ES-I3 (cell line): ENCODE measurements around the gene DCAF6.

Experiments used
- H3K36me3 ChIP-seq: 2 replicates; pipeline ENCODE4 v1.6.1; 2013; ENCODE audit warnings: mild to moderate bottlenecking, low read length, control low read depth, moderate library complexity; ENCODE audit not compliant: insufficient read depth
- H3K4me1 ChIP-seq: 2 replicates; pipeline ENCODE4 v1.6.1; 2013; ENCODE audit warnings: mild to moderate bottlenecking, control low read depth, low read length; ENCODE audit not compliant: insufficient read depth
- H3K9ac ChIP-seq: 2 replicates; pipeline ENCODE4 v1.6.1; 2013; ENCODE audit warnings: low read depth, mild to moderate bottlenecking, low read length, moderate library complexity
- H3K9me3 ChIP-seq: 2 replicates; pipeline ENCODE4 v1.6.1; 2013; ENCODE audit warnings: mild to moderate bottlenecking, low read length, moderate library complexity; ENCODE audit not compliant: control insufficient read depth, insufficient read depth

The DCAF6 gene

GRCh38 chr1:167966050-167966449 is 29.6 kb downstream of the DCAF6 start:
- Histone ChIP-seq H3K4me1 (no peaks in the 10 kb centered on the region), H3K9me3 (no peaks in the 10 kb centered on the region), H3K9ac (no peak overlapping the region), H3K36me3 (no peaks in the 10 kb centered on the region)

GRCh38 chr1:167968569-167968968 is 32.1 kb downstream of the DCAF6 start:
- no peaks in the 10 kb centered on the region for H3K4me1 ChIP-seq
- H3K9ac ChIP-seq: no peak overlapping the region
- H3K9me3 ChIP-seq: no peaks in the 10 kb centered on the region
- no peaks in the 10 kb centered on the region for H3K36me3 ChIP-seq

GRCh38 chr1:167973832-167974231 is 37.3 kb downstream of the DCAF6 start:
- Histone ChIP-seq H3K36me3 (peaks cover 8% of the 10 kb centered on the region), H3K4me1 (no peaks in the 10 kb centered on the region)

DNA sequence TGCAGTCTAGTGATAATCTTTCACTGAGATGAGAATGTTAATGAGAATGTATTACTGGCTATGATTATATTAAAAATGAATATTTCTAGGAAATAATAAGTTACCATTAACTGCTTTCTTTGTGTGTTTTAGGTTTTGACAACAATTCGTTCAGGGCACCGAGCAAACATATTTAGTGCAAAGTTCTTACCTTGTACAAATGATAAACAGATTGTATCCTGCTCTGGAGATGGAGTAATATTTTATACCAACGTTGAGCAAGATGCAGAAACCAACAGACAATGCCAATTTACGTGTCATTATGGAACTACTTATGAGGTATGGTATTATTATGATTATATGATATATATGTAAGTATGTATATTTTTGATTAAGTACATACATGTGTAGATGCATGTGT is 38.2 kb downstream of the DCAF6 start:
- no peaks in the 10 kb centered on the region for H3K9me3 ChIP-seq
- no peaks in the 10 kb centered on the region for H3K4me1 ChIP-seq
- H3K36me3 ChIP-seq: peaks cover 8% of the 10 kb centered on the region
- no peak overlapping the region for H3K9ac ChIP-seq

More at GRCh38 chr1:167973832-167974231, 37.3 kb downstream of the DCAF6 start:
- Histone ChIP-seq H3K9me3 (no peaks in the 10 kb centered on the region), H3K9ac (no peak overlapping the region)

GRCh38 chr1:167977245-167977644 is 40.8 kb downstream of the DCAF6 start:
- Histone ChIP-seq H3K36me3 (peaks cover 8% of the 10 kb centered on the region), H3K4me1 (no peaks in the 10 kb centered on the region), H3K9me3 (no peaks in the 10 kb centered on the region), H3K9ac (no peak overlapping the region)

GRCh38 chr1:167981933-167982332 is 45.5 kb downstream of the DCAF6 start:
- Histone ChIP-seq H3K4me1 (no peaks in the 10 kb centered on the region), H3K9ac (no peak overlapping the region), H3K36me3 (no peaks in the 10 kb centered on the region; the same call in 1 of the 2 replicates), H3K9me3 (no peaks in the 10 kb centered on the region)

GRCh38 chr1:167983797-167984420 is 47.4 kb downstream of the DCAF6 start:
- Histone ChIP-seq H3K9ac (no peak overlapping the region), H3K36me3 (no peaks in the 10 kb centered on the region; the same call in 1 of the 2 replicates), H3K9me3 (no peaks in the 10 kb centered on the region), H3K4me1 (no peaks in the 10 kb centered on the region)

GRCh38 chr1:167984886-167985489 is 48.5 kb downstream of the DCAF6 start:
- Histone ChIP-seq H3K9ac (no peak overlapping the region), H3K4me1 (no peaks in the 10 kb centered on the region), H3K36me3 (no peaks in the 10 kb centered on the region; the same call in 1 of the 2 replicates), H3K9me3 (no peaks in the 10 kb centered on the region)

DNA sequence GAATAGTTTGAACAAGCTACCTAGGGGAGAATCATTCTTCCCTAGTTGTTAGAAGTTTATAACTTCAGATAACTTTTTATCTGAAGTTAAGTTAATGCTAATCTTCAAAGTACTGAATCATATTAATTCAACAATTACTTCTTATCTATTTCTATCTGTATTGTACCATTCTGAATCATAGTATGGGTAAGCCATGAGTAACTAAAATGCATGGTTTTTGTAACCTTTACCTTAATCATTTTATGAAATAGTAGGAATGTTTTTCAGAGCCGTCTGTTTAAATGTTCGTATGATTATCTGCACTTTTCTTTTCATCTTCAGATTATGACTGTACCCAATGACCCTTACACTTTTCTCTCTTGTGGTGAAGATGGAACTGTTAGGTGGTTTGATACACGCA is 50.7 kb downstream of the DCAF6 start:
- Histone ChIP-seq H3K9me3 (no peaks in the 10 kb centered on the region), H3K4me1 (no peaks in the 10 kb centered on the region), H3K9ac (no peak overlapping the region), H3K36me3 (no peaks in the 10 kb centered on the region; the same call in 1 of the 2 replicates)

GRCh38 chr1:167991546-167991945 is 55.1 kb downstream of the DCAF6 start:
- H3K9me3 ChIP-seq: no peaks in the 10 kb centered on the region
- no peaks in the 10 kb centered on the region for H3K36me3 ChIP-seq
- H3K9ac ChIP-seq: no peak overlapping the region
- H3K4me1 ChIP-seq: no peaks in the 10 kb centered on the region

- no peaks in the 10 kb centered on the region for H3K4me1 ChIP-seq
- no peak overlapping the region for H3K9ac ChIP-seq
- H3K36me3 ChIP-seq: no peaks in the 10 kb centered on the region
- no peaks in the 10 kb centered on the region for H3K9me3 ChIP-seq
Observed at GRCh38 chr1:167993720-167994119, 57.2 kb downstream of the DCAF6 start.

- H3K4me1 ChIP-seq: no peaks in the 10 kb centered on the region
- no peaks in the 10 kb centered on the region for H3K36me3 ChIP-seq
- H3K9ac ChIP-seq: no peak overlapping the region
- no peaks in the 10 kb centered on the region for H3K9me3 ChIP-seq
Observed at GRCh38 chr1:167994560-167994959, 58.1 kb downstream of the DCAF6 start.

- no peaks in the 10 kb centered on the region for H3K9me3 ChIP-seq
- no peaks in the 10 kb centered on the region for H3K4me1 ChIP-seq
- no peaks in the 10 kb centered on the region for H3K36me3 ChIP-seq
- H3K9ac ChIP-seq: no peak overlapping the region
Observed at GRCh38 chr1:167995038-167995437, 58.6 kb downstream of the DCAF6 start.

DNA sequence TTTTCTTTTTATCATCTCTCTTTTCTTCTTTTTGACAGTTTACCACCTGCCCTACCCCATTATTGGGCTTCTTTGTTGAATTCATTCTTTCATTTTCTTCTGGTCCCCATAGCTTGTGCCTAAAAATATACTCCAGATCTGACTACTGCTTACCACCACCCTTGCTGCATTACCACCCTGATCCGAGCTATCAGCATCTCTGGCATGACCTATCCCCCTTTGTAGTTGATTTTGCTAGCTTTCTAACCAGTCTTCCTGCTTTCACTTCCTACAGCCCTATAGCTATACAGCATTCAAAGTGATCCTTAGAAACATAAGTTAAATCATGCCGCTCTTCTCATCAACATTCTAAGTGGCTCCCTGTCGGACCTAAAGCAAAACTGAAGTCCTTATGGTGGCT is 59.8 kb downstream of the DCAF6 start:
- H3K4me1 ChIP-seq: no peaks in the 10 kb centered on the region
- H3K9me3 ChIP-seq: no peaks in the 10 kb centered on the region
- H3K36me3 ChIP-seq: no peaks in the 10 kb centered on the region
- H3K9ac ChIP-seq: no peak overlapping the region

GRCh38 chr1:167997037-167997575 is 60.6 kb downstream of the DCAF6 start:
- Histone ChIP-seq H3K9ac (no peak overlapping the region), H3K9me3 (no peaks in the 10 kb centered on the region), H3K36me3 (no peaks in the 10 kb centered on the region), H3K4me1 (no peaks in the 10 kb centered on the region)
